Measurements from ENCODE around the gene LGSN. TPM values are rescaled to one million over a fixed set of nuclear protein-coding genes. Genes with fewer than 3 reads are reported as not detected.
"Not testable (repeated sequence)": the region's sequence is repeated elsewhere in the genome, so short reads cannot be mapped to it uniquely, and the experiment has no call there.

LGSN gene
- total and polyA plus RNA-seq, 10 donors, result 0.09 to 0.46 (median 0.13) TPM; not detected in 1

- no peak for DNase-seq
- Histone ChIP-seq H3K27ac (no peak overlapping the region), H3K9me3 (no peaks in the 10 kb centered on the region), H3K36me3 (no peaks in the 10 kb centered on the region), H3K27me3 (replicated peaks in 1 of 7) (no peaks in the 10 kb centered on the region), H3K4me1 (peaks cover 0 to 25% (median 15%) of the 10 kb centered on the region in 6 donors), H3K4me3 (no peak overlapping the region)
- 76 to 89% (median 79%) methylated on average over 3 of the region's 3 CpGs for WGBS, 5 donors
- TF ChIP-seq POLR2AphosphoS5 (IDR thresholded peaks at IDR 0.05), result no peak
- no peak for TF ChIP-seq POLR2A (IDR thresholded peaks at IDR 0.05)
- no peak for TF ChIP-seq CTCF (IDR thresholded peaks at IDR 0.05 in 8 of 11, conservative IDR thresholded peaks at IDR 0.05 in 3 of 11)
- intact Hi-C loops (cut with DNase I; ENCODE audit: low total_unique reads), result loop anchor here (10.0 kb wide), 1 partner anchor 426 kb away; no protein-coding TSS in a partner anchor
Measured at GRCh38 chr6:63348836-63349235, 29.1 kb upstream of the LGSN start.

GRCh38 chr6:63347599-63347998, 27.8 kb upstream of the LGSN start:
- Histone ChIP-seq H3K4me3 (no peak overlapping the region), H3K36me3 (no peaks in the 10 kb centered on the region), H3K9me3 (no peaks in the 10 kb centered on the region), H3K4me1 (peaks cover 0 to 12% (median 6%) of the 10 kb centered on the region in 6 donors), H3K27ac (no peak overlapping the region), H3K27me3 (replicated peaks in 1 of 7) (no peaks in the 10 kb centered on the region)
- intact Hi-C loops (cut with DNase I; ENCODE audit: low total_unique reads), result loop anchor here (10.0 kb wide), 1 partner anchor 427 kb away; no protein-coding TSS in a partner anchor
- TF ChIP-seq POLR2A (IDR thresholded peaks at IDR 0.05), result no peak
- no peak for TF ChIP-seq CTCF (IDR thresholded peaks at IDR 0.05 in 8 of 11, conservative IDR thresholded peaks at IDR 0.05 in 3 of 11)
- TF ChIP-seq POLR2AphosphoS5 (IDR thresholded peaks at IDR 0.05), result no peak
- 64 to 82% (median 73%) methylated on average over 2 of the region's 2 CpGs for WGBS, 5 donors
- DNase-seq, result no peak

- no peak for DNase-seq
- Histone ChIP-seq H3K36me3 (no peaks in the 10 kb centered on the region), H3K4me3 (no peak overlapping the region), H3K27me3 (replicated peaks in 1 of 7) (no peaks in the 10 kb centered on the region), H3K27ac (no peak overlapping the region), H3K9me3 (peaks cover 0 to 8% (median 2%) of the 10 kb centered on the region in 8 donors), H3K4me1 (no peaks in the 10 kb centered on the region)
- TF ChIP-seq CTCF (IDR thresholded peaks at IDR 0.05 in 8 of 11, conservative IDR thresholded peaks at IDR 0.05 in 3 of 11), result no peak
- intact Hi-C loops (cut with DNase I; ENCODE audit: low total_unique reads), result loop anchor here (10.0 kb wide), 1 partner anchor 428 kb away; no protein-coding TSS in a partner anchor
- WGBS, 5 donors, result 81 to 91% (median 84%) methylated on average over 7 of the region's 7 CpGs
Measured at GRCh38 chr6:63346217-63346835, 26.5 kb upstream of the LGSN start.

GRCh38 chr6:63340351-63340750, 20.6 kb upstream of the LGSN start:
- Histone ChIP-seq H3K9me3 (peaks cover 0 to 46% (median 30%) of the 10 kb centered on the region in 8 donors), H3K27ac (no peak overlapping the region), H3K4me1 (no peaks in the 10 kb centered on the region), H3K36me3 (no peaks in the 10 kb centered on the region), H3K27me3 (replicated peaks in 1 of 7) (no peaks in the 10 kb centered on the region), H3K4me3 (no peak overlapping the region)
- DNase-seq, result no peak
- no peak for TF ChIP-seq CTCF (IDR thresholded peaks at IDR 0.05 in 8 of 11, conservative IDR thresholded peaks at IDR 0.05 in 3 of 11)
- no peak for TF ChIP-seq POLR2A (IDR thresholded peaks at IDR 0.05)
- no peak for TF ChIP-seq POLR2AphosphoS5 (IDR thresholded peaks at IDR 0.05)
- intact Hi-C loops (cut with DNase I; ENCODE audit: low total_unique reads), result loop anchor here (10.0 kb wide), 1 partner anchor 434 kb away; no protein-coding TSS in a partner anchor

GRCh38 chr6:63334652-63335051, 14.9 kb upstream of the LGSN start:
- peaks cover 0 to 28% (median 10%) of the 10 kb centered on the region in 8 donors for H3K9me3 ChIP-seq
- H3K27me3 ChIP-seq (replicated peaks in 1 of 7); intact Hi-C loops (cut with DNase I; ENCODE audit: low total_unique reads); H3K4me3 ChIP-seq; H3K36me3 ChIP-seq; H3K4me1 ChIP-seq; H3K27ac ChIP-seq; DNase-seq: not testable (repeated sequence)
- 76 to 92% (median 79%) methylated on average over 2 of the region's 2 CpGs for WGBS, 5 donors

Data from spleen (tissue), 11 donors.